ENCODE results near the gene MAEA.

The MAEA gene

DNA sequence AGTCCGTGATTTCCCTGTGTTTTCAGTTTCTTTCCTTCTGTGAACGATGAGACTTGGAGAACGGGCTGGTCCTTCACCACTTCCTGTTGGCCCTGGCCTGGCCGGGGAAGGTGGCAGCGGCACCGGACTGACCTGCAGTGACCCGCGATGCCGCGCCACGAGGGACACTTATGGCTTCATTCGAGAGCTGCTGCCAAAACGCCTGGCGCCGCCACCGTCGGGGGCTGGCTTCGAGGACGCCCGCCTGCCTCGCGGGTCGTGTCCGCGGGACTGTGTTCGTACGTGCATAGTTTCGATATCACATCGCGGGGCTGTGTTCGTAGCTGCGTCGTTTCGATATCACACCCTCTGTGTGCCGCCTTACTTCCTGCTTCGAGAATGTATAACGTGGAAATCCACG, 49.8 kb downstream of the MAEA start:
- Histone ChIP-seq H3K36me3 (ENCODE audit: insufficient read depth, low read length) (peaks cover 64% of the 10 kb centered on the region), H3K27me3 (ENCODE audit: insufficient read depth, low read length) (no peaks in the 10 kb centered on the region), H2AFZ (ENCODE audit: low read length, unreplicated experiment) (no peak overlapping the region), H3K4me1 (ENCODE audit: control insufficient read depth, insufficient read depth, low read length, unreplicated experiment) (peaks cover 5% of the 10 kb centered on the region), H3K4me3 (ENCODE audit: low read depth, low read length) (no peak overlapping the region), H3K27ac (ENCODE audit: low read depth, low read length) (no peak overlapping the region), H3K79me2 (ENCODE audit: control insufficient read depth, insufficient read depth, low read length, unreplicated experiment) (no peaks in the 10 kb centered on the region)

GRCh38 chr4:1340181-1340747, 50.6 kb downstream of the MAEA start:
- Histone ChIP-seq H3K27ac (ENCODE audit: low read depth, low read length) (no peak overlapping the region), H3K4me3 (ENCODE audit: low read depth, low read length) (no peak overlapping the region), H2AFZ (ENCODE audit: low read length, unreplicated experiment) (no peak overlapping the region), H3K36me3 (ENCODE audit: insufficient read depth, low read length) (peaks cover 57% of the 10 kb centered on the region), H3K79me2 (ENCODE audit: control insufficient read depth, insufficient read depth, low read length, unreplicated experiment) (no peaks in the 10 kb centered on the region), H3K4me1 (ENCODE audit: control insufficient read depth, insufficient read depth, low read length, unreplicated experiment) (peaks cover 5% of the 10 kb centered on the region), H3K27me3 (ENCODE audit: insufficient read depth, low read length) (no peaks in the 10 kb centered on the region)

DNA sequence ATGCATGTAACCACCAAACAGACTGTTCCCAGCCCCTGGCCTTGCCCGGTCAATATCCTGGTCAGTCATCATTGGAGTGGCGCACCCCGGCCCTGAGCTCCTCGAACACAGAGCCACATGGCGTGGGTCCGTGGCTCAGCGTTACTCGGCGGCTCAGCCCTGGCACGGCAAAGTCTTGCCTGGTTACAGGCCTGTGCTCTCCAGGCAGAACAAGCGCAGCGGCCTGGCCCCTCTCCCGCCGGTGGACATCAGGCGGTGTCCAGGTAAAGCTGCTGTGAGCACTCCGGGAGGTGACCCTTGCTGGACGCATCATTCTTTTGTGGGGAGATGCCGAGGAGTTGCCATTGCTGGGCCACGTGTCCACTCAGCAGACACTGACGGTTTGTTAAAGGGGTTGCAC, 51.2 kb downstream of the MAEA start:
- peaks cover 57% of the 10 kb centered on the region for H3K36me3 ChIP-seq (ENCODE audit: insufficient read depth, low read length)
- no peaks in the 10 kb centered on the region for H3K27me3 ChIP-seq (ENCODE audit: insufficient read depth, low read length)
- H3K79me2 ChIP-seq (ENCODE audit: control insufficient read depth, insufficient read depth, low read length, unreplicated experiment): no peaks in the 10 kb centered on the region
- no peak overlapping the region for H2AFZ ChIP-seq (ENCODE audit: low read length, unreplicated experiment)
- no peak overlapping the region for H3K4me3 ChIP-seq (ENCODE audit: low read depth, low read length)
- H3K4me1 ChIP-seq (ENCODE audit: control insufficient read depth, insufficient read depth, low read length, unreplicated experiment): peaks cover 5% of the 10 kb centered on the region
- H3K27ac ChIP-seq (ENCODE audit: low read depth, low read length): no peak overlapping the region

DNA sequence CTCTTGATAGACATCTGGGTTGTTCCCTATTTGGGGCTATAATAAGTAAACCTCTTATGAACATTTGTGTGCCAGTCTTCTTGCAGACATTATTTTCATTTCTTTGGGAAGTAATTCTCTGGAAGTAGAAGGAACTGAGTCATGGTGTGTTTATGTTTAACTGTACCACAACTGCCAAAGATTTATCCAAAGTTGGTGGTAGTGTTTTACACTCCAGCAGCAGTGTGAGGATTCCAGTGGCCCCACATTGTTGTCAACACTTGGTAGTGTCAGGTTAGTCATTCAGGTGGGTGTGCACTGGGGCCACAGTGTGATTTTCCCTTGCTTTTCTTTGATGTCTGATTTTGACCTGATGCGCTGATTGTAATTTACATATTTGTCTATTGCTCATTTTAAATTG, 52.3 kb downstream of the MAEA start:
- H3K27me3 ChIP-seq (ENCODE audit: insufficient read depth, low read length): no peaks in the 10 kb centered on the region
- H2AFZ ChIP-seq (ENCODE audit: low read length, unreplicated experiment): no peak overlapping the region
- H3K4me3 ChIP-seq (ENCODE audit: low read depth, low read length): no peak overlapping the region
- H3K36me3 ChIP-seq (ENCODE audit: insufficient read depth, low read length): peaks cover 46% of the 10 kb centered on the region
- H3K27ac ChIP-seq (ENCODE audit: low read depth, low read length): no peak overlapping the region
- H3K79me2 ChIP-seq (ENCODE audit: control insufficient read depth, insufficient read depth, low read length, unreplicated experiment): no peaks in the 10 kb centered on the region
- H3K4me1 ChIP-seq (ENCODE audit: control insufficient read depth, insufficient read depth, low read length, unreplicated experiment): peaks cover 5% of the 10 kb centered on the region

DNA sequence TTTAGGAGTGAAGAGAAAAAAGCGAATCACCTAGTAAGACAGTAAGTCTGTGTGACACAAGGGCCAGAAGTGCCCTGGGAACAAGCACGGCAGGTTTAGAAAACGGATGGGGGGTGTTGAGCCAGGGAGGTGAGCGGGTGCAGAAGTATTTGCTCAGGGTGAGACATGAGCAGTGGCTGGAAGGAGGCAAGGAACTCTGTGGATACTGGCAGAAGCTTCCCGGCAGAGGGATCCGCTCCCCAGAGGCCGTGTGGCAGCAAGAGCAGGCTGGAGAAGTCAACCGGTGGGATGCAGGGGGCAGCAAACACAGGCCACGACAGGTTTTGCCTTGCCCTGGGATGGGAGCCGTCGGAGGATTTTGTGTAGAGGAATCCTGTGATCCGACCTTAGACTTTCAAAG, 55.0 kb downstream of the MAEA start:
- Histone ChIP-seq H3K4me3 (ENCODE audit: low read depth, low read length) (no peak overlapping the region), H3K36me3 (ENCODE audit: insufficient read depth, low read length) (peaks cover 19% of the 10 kb centered on the region), H3K4me1 (ENCODE audit: control insufficient read depth, insufficient read depth, low read length, unreplicated experiment) (peaks cover 12% of the 10 kb centered on the region), H3K27ac (ENCODE audit: low read depth, low read length) (no peak overlapping the region), H3K79me2 (ENCODE audit: control insufficient read depth, insufficient read depth, low read length, unreplicated experiment) (peaks cover 9% of the 10 kb centered on the region), H3K27me3 (ENCODE audit: insufficient read depth, low read length) (no peaks in the 10 kb centered on the region), H2AFZ (ENCODE audit: low read length, unreplicated experiment) (no peak overlapping the region)

DNA sequence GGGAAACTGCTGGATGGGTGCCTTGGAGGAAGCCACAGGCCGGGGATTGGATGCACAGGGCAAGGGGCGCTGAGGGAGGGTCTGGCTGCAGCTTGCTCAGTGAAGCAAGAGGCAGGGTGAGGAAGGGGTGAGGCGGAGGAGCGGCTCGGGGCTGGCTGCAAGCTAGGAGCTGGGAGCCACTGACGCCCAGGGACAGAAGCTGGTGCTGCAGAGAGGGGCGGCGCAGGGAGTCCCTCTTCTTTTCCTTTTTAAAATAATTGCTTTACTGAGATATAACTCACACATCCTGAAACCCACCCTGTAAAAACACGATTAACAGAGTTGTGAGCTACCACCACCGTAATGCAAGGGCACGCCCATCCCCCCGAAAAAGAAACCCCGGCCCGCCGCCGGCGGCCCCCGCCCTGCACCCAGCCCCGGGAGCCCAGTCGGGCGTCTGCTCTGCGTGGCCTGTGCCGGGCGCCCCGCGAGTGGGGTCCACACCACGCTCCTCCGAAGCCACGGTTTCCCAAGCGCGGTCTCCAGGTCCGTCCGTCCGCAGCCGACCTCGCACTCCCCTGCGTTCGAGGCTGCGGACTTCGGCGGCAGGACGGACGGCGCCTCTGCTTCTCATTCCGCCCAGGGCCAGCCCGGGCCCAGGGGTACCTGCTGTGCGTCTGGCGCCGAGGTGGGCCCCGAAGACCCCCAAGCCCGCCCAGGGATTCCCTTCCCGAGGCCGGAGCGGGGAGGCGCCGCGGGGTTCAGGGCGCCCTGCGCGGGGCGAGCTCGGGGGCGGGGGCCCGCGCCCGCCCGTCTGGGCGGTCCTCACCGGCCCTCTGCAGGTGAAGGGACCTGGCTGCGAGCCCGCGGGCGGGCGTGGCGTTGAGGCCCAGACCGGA, 56.5 kb downstream of the MAEA start:
- Histone ChIP-seq H3K27me3 (ENCODE audit: insufficient read depth, low read length) (no peaks in the 10 kb centered on the region), H3K4me1 (ENCODE audit: control insufficient read depth, insufficient read depth, low read length, unreplicated experiment) (peaks cover 12% of the 10 kb centered on the region), H2AFZ (ENCODE audit: low read length, unreplicated experiment) (peak overlapping the region; percentile 84), H3K4me3 (ENCODE audit: low read depth, low read length) (peak overlapping the region; percentile 91), H3K36me3 (ENCODE audit: insufficient read depth, low read length) (peaks cover 4% of the 10 kb centered on the region), H3K27ac (ENCODE audit: low read depth, low read length) (peak overlapping the region; percentile 50), H3K79me2 (ENCODE audit: control insufficient read depth, insufficient read depth, low read length, unreplicated experiment) (peaks cover 10% of the 10 kb centered on the region)

GRCh38 chr4:1346781-1347409, 57.2 kb downstream of the MAEA start, which contains the start of gene UVSSA:
Gene UVSSA (plus strand): TSS chr4:1347208. CDS start chr4:1348092, 884 bp downstream.
- no peaks in the 10 kb centered on the region for H3K27me3 ChIP-seq (ENCODE audit: insufficient read depth, low read length)
- no peaks in the 10 kb centered on the region for H3K36me3 ChIP-seq (ENCODE audit: insufficient read depth, low read length)
- peaks cover 10% of the 10 kb centered on the region for H3K4me1 ChIP-seq (ENCODE audit: control insufficient read depth, insufficient read depth, low read length, unreplicated experiment)
- peak within 1 kb of the TSS; percentile 84 for H2AFZ ChIP-seq (ENCODE audit: low read length, unreplicated experiment)
- peak within 1 kb of the TSS; percentile 91 for H3K4me3 ChIP-seq (ENCODE audit: low read depth, low read length)
- H3K79me2 ChIP-seq (ENCODE audit: control insufficient read depth, insufficient read depth, low read length, unreplicated experiment): peaks cover 10% of the 10 kb centered on the region
- H3K27ac ChIP-seq (ENCODE audit: low read depth, low read length): peak within 1 kb of the TSS; percentile 93

DNA sequence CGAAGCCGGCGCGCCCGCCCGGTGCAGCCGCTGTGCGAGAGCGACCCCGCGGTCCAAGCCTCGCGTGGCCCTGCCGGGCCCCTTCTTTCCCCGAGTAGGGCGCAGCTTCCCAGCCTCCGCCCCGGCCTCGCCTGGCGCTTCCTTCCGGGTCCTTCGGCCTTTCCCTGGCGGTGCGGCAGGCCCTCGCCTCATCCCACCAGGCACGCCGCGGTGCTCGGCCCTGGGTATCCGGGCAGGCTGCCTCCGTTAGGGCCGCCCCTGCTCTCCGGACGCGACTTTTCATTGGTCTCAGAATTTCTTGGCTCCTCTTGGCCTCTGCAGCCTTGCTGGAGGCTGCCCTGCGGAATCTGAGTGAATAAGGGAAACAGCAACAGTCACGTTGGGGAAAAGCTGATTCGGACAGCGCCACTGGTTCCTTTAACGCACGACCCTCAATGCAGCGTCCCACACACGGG, 57.7 kb downstream of the MAEA start:
- peak overlapping the region; percentile 91 for H3K4me3 ChIP-seq (ENCODE audit: low read depth, low read length)

DNA sequence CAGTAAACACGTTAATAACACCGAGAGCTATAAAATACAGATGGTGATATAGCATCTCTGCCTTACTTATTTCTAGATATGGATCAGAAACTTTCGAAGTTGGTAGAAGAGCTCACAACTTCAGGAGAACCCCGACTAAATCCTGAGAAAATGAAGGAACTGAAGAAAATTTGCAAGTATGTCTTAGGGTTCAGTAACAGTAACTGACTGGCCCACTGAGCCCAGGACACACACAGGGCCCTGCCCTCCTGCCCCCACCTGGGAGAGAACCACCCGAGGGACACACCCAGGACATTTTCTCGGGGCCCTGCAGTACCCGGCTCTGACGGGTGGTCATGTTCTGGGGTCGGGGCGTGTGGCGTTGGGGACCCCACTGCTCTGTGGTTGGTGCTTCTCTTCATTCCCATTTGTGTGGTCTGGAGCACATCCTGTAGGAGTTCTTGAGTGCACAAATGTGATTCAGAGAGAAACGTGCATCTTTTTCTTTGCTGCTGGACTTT, 58.4 kb downstream of the MAEA start:
- Histone ChIP-seq H2AFZ (ENCODE audit: low read length, unreplicated experiment) (no peak overlapping the region), H3K4me1 (ENCODE audit: control insufficient read depth, insufficient read depth, low read length, unreplicated experiment) (peaks cover 7% of the 10 kb centered on the region), H3K27me3 (ENCODE audit: insufficient read depth, low read length) (no peaks in the 10 kb centered on the region), H3K4me3 (ENCODE audit: low read depth, low read length) (peak overlapping the region; percentile 91), H3K27ac (ENCODE audit: low read depth, low read length) (peak overlapping the region; percentile 93), H3K79me2 (ENCODE audit: control insufficient read depth, insufficient read depth, low read length, unreplicated experiment) (peaks cover 10% of the 10 kb centered on the region), H3K36me3 (ENCODE audit: insufficient read depth, low read length) (no peaks in the 10 kb centered on the region)

More for the DNA sequence above, 57.7 kb downstream of the MAEA start:
- H3K27ac ChIP-seq (ENCODE audit: low read depth, low read length): peak overlapping the region; percentile 93
- peak overlapping the region; percentile 50 for H2AFZ ChIP-seq (ENCODE audit: low read length, unreplicated experiment)
- no peaks in the 10 kb centered on the region for H3K27me3 ChIP-seq (ENCODE audit: insufficient read depth, low read length)
- peaks cover 7% of the 10 kb centered on the region for H3K4me1 ChIP-seq (ENCODE audit: control insufficient read depth, insufficient read depth, low read length, unreplicated experiment)
- H3K79me2 ChIP-seq (ENCODE audit: control insufficient read depth, insufficient read depth, low read length, unreplicated experiment): peaks cover 10% of the 10 kb centered on the region
- no peaks in the 10 kb centered on the region for H3K36me3 ChIP-seq (ENCODE audit: insufficient read depth, low read length)

- Histone ChIP-seq H3K27ac (ENCODE audit: low read depth, low read length) (no peak overlapping the region), H3K79me2 (ENCODE audit: control insufficient read depth, insufficient read depth, low read length, unreplicated experiment) (peaks cover 10% of the 10 kb centered on the region), H3K27me3 (ENCODE audit: insufficient read depth, low read length) (no peaks in the 10 kb centered on the region), H2AFZ (ENCODE audit: low read length, unreplicated experiment) (no peak overlapping the region), H3K4me1 (ENCODE audit: control insufficient read depth, insufficient read depth, low read length, unreplicated experiment) (peaks cover 7% of the 10 kb centered on the region), H3K36me3 (ENCODE audit: insufficient read depth, low read length) (no peaks in the 10 kb centered on the region), H3K4me3 (ENCODE audit: low read depth, low read length) (peak overlapping the region; percentile 91; the same call in 1 of the 2 replicates)
Observed at GRCh38 chr4:1348746-1349145, 59.1 kb downstream of the MAEA start.

Measured in ACC112 (cell line).